CD4-positive, alpha-beta T cell treated with Interleukin-21 for 1 hour (primary cell): ENCODE data around the gene FADS2.

Source experiments
- DNase-seq: peaks from one replicate; pipeline ENCODE4 v3.0.0-alpha.2; 2020

FADS2 gene

DNA sequence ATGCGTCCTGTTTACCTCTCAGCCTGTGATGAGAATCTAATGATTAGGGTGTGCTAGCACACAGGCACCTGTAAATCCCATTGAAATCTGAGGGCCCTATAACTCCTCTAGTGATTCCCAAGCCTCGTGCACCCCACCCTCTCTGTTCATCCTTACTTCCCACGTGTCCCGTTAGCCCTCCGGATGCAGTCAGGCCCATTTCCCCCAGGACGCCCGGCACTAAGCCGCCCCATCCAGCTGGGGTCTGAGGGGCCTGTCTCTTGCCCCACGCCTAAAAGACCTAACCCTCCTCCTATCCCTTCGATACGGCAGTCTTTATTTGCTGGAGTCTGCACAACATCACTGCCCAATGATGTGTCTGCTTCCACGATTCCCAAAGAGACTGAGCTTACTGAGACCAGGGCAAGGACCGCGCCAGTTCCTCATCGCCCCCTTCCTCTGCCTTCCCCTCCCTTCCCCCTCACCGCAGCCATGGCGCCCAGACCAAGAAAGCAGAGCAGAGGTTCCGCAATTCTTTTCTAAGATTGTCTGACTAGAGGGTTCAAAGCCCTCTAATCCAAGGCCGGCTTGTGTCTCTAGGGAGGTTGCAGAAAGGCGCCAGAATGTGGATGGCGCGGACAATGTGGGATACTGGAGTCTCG lies 1.1 kb upstream of the FADS2 start:
- peak; percentile 3 for DNase-seq

DNA sequence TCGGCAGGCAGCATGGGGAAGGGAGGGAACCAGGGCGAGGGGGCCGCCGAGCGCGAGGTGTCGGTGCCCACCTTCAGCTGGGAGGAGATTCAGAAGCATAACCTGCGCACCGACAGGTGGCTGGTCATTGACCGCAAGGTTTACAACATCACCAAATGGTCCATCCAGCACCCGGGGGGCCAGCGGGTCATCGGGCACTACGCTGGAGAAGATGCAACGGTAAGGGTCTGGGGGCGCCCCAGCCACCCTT lies 204 bp downstream of the FADS2 start:
- DNase-seq = no peak

DNA sequence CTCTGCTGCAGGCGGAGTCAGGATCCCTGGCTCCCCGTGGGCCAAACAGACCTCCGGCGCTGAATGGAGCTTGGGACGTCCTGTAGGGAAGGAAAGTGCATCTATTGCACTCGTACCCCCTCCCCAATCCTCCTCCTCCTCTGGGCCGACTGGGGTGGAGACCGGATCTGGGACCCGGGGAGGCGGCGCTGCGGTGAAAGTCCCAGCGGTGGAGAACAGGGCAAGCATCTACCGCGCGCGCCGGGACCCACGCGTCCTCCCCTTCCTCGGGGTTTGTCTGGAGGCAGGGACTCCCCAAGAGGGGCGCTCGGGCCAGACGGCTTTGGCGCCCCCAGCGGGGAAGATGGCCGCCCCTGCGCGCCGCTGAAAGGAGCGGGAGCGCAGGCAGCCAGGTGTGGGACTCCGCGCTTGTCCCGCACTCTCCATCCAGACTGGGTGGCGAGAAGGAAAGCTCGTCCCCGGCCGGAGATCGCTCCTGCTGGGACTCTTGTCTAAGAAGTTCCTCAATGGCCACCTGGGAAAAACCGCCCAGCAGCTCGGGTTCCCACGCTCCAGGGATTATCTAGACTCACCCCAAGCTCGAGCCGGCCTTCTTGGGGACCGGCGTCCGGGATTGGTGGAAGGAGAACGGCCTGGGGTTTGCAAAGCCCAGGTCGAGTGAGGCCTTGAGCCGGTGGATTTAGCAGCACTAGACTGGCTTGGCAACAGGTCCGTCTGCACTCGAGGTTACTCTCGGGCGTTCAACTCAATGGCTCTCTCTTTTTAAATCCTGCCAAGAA lies 718 bp downstream of the FADS2 start:
- DNase-seq = peak; percentile 23

DNA sequence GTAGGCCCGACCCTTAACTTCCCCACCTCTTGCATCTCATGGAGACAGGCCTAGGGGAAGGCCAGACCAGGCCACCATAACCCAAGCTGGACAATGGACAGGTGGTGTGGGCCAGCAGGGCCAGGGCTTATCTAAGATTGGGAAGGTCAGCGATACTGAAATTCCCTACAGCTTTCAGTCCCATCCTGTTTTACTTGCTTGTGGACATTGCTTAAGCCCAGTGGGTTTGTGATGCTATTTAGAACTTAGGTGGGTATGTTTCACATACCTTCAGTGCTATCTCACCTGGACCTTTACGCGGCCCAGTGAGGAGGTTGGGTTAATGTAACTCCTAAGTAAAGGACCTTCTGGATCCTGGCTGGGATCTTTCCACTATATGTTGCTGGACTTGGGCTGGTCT lies 1.7 kb downstream of the FADS2 start:
- DNase-seq = no peak

DNA sequence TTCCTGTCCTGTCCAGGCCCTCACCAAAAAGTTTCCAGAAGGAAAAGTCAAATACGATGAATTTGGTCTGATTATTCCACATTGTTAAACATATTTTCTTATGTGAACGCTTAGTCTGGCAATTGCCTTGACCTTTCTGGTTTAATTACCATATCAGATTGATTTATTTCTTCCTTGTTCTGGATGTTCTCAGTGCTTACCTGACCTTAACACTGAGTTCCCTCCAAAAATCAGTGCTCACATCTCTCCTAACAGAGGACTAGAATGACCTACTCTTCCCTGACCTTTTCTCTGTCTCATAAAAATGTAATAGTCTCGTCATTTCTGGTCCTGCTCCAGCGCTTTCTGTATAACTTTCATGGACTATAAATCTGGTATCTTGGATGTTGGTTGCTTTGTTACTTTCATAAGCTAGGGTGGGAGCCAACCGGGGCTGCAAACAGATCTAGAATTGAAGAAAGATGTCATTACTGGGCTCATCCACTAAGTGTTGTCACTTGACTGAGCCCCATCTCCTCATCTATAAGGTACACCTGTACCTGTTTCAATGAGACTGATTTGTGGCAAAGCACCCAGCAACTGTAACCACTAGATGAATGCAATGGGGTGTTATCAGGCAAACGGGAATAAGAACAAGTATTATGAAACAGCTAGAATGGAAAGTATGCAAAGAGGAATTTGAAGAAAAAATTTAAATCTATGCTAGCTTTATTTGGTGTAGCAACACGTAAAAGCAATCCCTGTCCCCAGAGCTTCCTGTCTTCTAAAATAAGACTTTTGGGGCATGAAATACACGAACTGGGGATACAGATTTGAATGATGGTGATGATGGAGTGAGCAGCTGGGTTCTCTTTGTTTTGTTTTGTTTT lies 2.4 kb downstream of the FADS2 start:
- no peak for DNase-seq

DNA sequence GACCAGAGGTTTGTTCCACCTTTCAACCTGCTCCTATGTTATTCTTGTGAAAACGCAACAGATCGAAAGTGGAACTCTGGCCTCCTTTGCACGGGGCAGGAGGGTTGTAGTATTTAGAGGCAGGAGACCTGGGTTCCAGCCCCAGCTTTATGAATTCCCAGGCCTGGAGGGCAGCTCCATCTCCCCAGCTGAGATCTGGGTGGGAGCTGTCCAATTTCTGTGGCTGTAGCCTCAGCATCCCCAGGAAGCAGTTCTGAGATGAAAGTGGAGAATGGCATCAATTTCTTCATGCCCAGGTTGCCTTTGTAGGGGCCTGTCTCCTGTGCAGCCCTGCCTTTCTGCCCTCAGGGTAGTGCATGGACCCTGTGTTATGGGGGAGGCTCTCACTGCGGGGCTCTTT lies 4.1 kb downstream of the FADS2 start:
- DNase-seq = no peak

DNA sequence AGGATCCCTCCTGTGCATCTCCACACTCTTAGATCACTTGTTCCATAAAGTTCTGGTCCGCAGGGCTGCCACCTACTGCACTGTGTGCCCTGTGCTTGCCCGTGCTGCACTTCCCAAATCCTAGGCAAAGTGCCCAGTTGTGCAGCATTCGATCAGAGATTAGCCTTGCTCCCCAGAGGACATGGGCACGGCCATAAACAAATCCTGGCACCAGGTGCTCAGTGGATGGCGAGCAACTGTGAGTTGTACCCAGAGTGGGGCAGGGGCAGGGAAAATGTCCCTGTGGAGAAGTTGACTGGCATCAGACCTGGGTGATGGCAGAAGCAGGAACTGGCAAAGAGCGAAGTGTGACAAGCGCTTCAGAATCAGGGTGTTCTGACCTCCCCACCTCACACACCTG lies 4.7 kb downstream of the FADS2 start:
- DNase-seq = no peak

DNA sequence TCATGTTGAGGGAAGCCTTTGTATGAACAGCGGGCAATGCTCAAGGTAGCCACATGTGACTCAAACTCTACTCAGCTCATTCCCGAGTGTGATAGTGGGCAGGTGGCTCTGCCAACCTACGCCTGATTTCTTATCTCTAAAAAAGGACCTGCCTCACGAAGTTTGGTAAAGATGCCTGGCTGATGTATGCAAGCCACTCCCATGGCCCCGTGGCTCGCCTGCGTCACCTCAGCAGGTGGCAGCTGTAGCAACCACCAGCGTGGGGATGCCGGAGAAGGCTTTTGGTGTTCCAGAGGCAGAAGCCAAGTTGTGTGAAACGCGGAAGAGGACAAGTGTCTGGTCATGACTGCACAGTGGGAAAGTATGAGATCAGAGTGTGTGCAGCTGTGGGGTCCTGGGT lies 5.4 kb downstream of the FADS2 start:
- no peak for DNase-seq

DNA sequence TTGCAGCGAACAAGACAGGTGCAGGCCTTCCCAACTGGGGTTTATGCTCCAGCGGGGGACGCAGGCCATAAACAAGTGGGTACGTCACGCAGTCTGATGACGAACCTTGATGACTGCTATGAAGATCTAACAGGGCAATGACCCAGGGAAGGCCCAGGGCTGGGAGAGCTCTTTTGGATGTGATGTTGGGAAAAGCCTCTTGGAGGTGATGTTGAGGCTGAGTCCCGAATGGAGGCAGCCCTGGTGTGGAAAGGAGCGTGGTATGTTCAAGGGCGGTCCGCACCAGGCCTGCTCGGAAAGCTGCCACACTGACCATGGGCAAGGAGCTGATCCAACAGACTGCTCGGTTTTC lies 5.8 kb downstream of the FADS2 start:
- no peak for DNase-seq

DNA sequence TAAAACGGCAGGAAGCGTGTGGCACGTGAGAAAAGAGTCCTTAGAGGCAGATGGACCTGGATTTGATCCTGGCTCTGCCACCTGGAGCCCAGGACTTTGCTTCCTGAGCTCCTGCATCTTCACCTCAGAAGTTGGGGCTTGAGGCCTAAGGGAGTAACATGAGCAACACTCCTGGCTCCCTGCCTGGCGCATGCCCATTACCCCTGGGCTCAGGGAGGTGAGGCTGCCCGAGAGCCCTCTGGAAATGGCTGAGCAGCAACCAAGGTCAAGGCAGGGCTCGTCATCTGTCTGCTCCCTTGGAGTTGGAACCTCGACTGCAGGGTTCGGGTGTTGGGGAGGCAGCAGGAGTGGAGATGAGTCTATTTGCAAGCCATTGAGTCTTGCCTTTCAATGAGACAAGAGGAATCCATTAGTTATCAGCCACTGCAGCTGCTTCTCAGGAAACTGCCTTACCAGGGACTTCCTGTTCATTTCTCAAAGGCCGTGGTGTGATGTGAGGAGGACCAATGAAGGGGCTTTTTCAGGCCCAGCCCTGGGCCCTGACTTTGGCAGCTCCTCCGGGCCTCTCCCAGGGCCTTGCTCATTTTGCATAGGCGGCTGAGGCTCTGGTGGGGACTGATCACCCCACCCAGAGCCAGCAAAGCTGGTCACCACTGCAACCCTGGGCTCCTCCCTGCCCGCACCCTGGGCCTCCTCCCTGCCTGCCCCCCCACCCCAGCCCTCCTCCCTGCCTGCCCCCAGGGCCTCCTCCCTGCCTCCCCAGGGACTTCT lies 6.4 kb downstream of the FADS2 start:
- DNase-seq = peak; percentile 65

DNA sequence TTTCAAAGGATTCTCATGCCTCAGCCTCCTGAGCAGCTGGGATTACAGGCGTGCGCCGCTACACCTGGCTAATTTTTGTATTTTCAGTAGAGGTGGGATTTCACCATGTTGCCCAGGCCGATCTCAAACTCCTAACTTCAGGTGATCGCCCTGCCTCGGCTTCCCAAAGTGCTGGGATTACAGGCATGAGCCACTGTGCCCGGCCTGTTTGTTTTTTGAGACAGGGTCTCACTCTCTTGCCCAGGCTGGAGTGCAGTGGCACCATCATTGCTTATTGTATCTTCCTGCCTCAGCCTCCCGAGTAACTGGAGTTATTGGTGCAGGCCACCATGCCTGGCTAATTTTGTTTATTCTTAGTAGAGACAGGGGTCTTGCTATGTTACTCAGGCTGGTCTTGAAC lies 8.1 kb downstream of the FADS2 start:
- no peak for DNase-seq

DNA sequence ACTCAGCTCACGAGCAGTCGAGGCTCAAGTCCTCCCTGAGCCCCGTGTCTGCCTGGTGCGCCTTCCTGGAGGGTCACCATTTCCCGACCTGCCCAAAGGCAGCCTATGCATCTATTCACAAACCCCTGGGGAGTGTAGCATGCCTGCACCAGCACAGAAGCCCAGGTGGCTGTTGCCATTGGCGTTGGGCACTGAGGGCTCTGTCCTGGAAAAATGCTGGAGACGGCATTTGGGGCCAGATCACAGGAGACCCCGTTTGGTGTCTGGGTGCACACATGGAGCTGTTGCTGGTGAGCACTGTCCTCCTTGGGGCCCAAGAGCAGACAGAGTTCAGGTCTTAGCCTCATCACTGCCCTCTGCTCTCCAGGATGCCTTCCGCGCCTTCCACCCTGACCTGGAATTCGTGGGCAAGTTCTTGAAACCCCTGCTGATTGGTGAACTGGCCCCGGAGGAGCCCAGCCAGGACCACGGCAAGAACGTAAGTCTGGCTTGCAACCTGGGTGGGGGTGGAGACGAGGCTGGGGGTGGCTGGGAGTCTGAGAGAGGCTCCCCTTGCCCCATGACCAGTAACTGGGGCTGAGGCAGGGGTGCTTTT lies 9.4 kb downstream of the FADS2 start:
- no peak for DNase-seq

DNA sequence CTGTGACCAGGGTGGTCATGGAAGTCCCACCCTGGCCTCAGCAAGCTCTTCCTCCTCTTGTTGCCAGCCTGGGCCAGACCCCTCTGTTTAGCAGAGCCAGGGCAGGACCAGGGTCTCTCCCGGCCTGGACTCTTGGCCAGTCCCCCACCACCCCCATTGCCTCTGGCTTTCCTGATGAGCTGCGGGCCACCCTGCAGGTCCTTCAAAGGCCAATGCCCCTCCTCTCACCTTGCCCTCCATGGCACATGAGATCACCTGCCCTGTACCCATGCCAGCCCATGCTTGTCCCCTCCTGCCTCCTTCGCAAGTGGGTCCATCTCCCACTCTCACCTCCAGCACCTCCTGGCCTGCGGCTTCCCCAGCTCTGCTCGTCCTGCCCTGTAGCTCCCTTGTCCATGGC lies 10.4 kb downstream of the FADS2 start:
- DNase-seq = no peak

DNA sequence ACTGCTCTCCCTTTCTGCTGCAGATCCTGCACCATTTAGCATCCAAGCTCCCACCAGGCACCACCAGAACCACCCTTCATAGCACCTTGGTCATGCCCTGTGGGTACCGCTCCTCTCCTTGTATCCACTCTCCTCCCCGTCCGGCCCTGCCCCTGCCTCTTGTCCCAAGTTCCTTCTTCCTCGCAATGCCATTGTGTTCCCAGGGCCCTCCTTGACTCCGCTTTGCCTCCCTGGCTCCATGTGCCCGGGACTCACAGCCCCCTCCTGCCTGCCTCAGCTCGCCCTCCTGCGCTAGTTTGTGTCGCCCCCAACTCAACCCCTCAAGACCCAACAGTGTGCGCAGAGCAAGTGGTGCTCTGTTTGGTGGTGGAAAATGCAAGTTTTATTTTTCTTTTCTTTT lies 10.8 kb downstream of the FADS2 start:
- DNase-seq = no peak

DNA sequence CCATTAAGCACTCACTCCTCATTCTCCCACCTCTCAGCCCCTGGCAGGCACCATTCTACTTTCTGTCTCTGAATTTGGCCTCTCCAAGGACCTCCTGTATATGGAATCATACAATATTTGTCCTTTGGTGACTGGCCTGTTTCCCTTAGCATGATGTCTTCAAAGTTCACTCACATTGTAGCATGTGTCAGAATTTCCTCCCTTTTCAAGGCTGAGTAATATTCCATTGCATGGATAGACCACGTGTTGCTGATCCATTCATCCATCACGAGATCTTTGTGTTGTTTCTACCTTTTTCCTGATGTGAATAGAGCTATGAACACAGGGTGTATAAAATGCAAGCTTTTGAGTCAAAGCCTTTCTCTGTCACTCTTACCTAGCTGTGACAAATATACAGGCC lies 11.6 kb downstream of the FADS2 start:
- DNase-seq = no peak

DNA sequence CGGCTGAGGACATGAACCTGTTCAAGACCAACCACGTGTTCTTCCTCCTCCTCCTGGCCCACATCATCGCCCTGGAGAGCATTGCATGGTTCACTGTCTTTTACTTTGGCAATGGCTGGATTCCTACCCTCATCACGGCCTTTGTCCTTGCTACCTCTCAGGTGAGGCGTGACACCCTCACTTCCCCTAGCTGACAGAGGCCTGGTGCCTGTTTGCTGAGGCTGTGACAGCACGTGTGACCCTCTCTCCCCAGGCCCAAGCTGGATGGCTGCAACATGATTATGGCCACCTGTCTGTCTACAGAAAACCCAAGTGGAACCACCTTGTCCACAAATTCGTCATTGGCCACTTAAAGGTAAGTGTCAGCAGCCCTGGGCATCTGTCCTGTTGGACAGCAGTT lies 12.3 kb downstream of the FADS2 start:
- no peak for DNase-seq

DNA sequence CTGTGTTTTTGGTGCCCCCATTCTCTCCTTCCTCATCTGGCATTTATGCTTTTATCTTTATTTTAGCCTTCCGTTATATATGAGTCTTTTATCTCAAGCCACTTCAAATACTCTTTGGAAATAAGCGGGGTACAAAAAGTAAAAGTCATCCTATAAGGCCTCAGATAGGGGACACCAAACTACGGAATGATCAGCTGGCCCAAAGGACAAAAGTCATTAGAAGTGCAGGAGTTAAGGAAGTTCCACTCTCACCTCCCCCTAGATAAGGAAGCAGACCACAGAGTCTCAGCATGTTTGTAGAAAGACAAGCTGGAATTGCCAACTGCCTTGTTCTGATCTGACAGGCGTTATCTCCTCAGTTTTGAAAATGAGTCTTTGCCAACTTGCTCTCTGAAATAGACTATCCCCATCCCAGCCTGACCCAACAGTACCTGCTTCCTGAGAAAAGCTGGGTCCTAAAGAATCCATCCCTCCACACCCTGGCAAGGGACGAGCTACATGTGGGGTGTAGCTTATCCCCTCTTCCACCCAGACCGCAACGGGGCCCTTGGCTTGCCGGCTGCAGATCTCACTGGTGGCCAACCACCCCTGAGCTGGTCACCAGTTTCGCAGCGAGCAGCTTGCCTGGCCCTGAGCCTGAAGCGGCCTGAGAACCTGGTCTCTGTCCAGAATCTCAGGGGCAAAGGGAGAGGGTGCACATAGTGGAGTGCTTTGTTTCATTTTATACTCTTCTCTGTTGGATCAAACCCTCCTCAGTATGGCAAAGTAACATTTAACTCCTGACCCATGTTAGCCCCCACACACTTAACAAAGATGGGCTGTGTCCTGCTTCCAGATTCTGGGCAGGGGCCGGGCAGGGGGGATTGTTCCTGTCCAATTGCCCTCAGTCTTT lies 13.8 kb downstream of the FADS2 start:
- no peak for DNase-seq

DNA sequence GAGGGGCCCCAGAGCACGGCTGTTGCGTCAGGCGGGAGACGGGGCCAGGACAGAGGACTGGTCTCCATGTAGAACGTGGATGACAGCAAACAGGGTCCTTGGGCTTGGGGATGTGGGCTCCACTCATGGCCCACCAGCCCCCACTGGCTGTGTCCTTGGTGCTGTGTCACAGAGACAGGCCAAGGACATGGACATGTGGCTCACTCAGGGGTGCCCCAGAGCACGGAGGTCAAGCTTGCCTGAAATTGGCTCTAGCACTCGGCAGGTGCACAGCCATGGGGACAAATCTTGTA lies 14.4 kb downstream of the FADS2 start:
- no peak for DNase-seq

DNA sequence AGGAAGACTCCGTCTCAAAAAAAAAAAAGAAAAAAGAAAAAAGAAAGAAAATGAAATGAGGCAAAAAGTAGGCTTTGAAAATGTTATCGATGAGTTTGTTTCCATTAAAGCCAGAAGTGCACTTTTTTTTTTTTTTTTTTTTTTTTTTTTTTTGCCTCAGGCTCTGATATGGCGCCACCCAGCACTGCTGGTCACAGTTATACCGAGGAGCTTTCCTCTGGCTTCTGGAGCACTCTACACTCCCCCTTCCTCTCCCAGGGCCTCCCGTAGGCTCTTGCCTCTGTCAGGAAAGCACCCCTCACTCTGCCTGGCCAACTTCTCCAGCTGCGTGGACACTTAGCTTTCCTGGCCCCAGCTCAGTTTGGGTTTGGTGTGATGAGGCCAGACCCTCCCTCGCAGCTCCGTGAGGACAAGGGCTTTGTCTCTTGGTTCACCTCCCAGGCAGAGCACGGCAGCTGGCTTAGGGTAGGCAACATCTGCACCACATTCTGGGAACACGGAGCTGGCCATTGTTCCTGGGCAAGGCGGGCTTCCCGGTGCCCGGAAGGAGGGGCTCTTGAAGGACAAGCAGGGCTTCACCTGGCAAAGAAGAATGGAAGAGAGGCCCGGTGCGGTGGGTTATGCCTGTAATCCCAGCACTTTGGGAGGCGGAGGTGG lies 16.9 kb downstream of the FADS2 start:
- no peak for DNase-seq

DNA sequence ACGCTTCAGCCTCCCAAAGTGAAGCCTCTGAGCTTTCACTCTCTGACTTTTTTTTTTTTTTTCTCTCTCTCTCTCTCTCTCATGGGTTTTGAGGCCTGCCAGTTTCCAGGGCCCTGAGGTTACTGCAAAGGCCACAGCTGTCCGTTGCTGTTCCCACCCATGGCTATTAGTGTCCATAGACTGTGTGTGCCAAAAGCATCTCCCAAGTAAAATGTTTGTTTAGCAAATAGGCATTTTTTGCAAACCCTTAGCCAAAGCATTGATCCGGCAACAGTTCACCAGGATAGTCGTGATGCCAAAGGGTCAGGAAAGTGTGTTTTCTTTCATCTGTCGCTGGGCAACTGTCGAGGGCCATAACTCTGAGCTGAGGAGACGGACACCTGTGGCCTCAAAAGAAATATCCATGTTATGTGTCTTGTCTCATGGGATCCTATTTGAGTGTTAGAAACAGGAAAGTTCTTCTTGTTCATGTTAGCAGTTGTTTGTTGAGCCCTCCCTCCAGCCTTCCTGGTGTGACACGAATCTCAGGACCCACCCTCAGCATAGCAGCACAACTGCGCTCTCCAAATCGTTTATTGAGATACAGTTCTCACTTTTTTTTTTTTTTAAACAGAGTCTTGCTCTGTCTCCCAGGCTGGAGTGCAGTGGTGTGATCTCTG lies 18.4 kb downstream of the FADS2 start:
- DNase-seq = no peak

DNA sequence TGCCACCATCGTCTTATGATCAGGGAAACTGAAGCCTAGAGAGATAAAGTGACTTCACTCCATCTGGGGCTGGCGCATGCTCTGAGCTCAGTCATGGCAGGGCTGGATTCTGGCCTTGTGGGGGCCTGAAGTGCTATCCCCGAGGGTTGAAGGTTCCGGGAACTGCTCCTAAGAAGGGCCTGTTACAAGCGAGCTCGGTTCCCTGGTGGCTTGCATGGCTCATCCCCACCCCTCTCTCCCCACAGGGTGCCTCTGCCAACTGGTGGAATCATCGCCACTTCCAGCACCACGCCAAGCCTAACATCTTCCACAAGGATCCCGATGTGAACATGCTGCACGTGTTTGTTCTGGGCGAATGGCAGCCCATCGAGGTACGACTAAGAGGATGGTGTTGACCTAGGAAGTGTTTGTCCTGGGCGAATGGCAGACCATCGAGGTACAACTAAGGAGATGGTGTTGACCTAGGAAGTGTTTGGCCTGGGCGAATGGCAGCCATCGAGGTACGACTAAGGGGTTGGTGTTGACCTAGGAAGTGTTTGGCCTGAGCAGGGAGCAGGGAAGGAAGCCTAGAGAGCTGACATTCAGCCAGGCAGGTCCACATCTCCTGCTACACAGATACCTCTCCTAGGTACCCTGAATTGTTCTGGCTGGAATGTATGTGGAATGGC lies 19.9 kb downstream of the FADS2 start:
- no peak for DNase-seq
